CD4-positive, CD25-positive, alpha-beta regulatory T cell (primary cell): ENCODE data around the gene DMAC2. TPM values are rescaled to one million over a fixed set of nuclear protein-coding genes. Genes with fewer than 3 reads are reported as not detected.
"Not testable (repeated sequence)": the region's sequence is repeated elsewhere in the genome, so short reads cannot be mapped to it uniquely, and the experiment has no call there.

Experiments
- ATAC-seq, 2 donors: fragments of 150-1000 bp; cut with Tn5 transposase; one replicate each; pipeline ENCODE4 v1.10.0; 2021; ENCODE audit warnings: low read depth in 2 of 2, moderate number of reproducible peaks in 2 of 2, moderate library complexity in 1 of 2
- DNase-seq, 3 donors: peaks; one replicate each; pipeline versions ENCODE4 v3.0.0 to v3.0.0-alpha.2; 2012 to 2022; ENCODE audit warnings: mixed read lengths in 1 of 3
- H3K27ac ChIP-seq: one replicate; pipeline ENCODE4 v1.7.0; 2013; ENCODE audit warnings: mild to moderate bottlenecking, low read length; ENCODE audit not compliant: insufficient read depth, poor library complexity, severe bottlenecking
- H3K27me3 ChIP-seq: one replicate; pipeline ENCODE4 v1.7.0; 2013; ENCODE audit warnings: low read length; ENCODE audit not compliant: control insufficient read depth, insufficient read depth
- H3K36me3 ChIP-seq: one replicate; pipeline ENCODE4 v1.7.0; 2013; ENCODE audit warnings: mild to moderate bottlenecking, low read length, moderate library complexity; ENCODE audit not compliant: control insufficient read depth, insufficient read depth
- H3K4me1 ChIP-seq: 2 replicates; pipeline ENCODE4 v1.7.0; 2013; ENCODE audit warnings: mild to moderate bottlenecking, low read length; ENCODE audit not compliant: insufficient read depth, control insufficient read depth, poor library complexity, severe bottlenecking
- H3K4me3 ChIP-seq: one replicate; pipeline ENCODE4 v1.7.0; 2013; ENCODE audit warnings: low read depth, mild to moderate bottlenecking, low read length, moderate library complexity
- H3K9me3 ChIP-seq, 2 experiments: 1 replicate in 1 of 2; 2 replicates in 1 of 2; pipeline ENCODE4 v1.7.0; 2013; ENCODE audit warnings: low read length in 2 of 2, mild to moderate bottlenecking in 1 of 2, moderate library complexity in 1 of 2; ENCODE audit not compliant: control insufficient read depth in 2 of 2
- H3K27ac Mint-ChIP-seq, 3 donors: one replicate each; pipeline ENCODE4 v1.8.0; 2020 to 2022; ENCODE audit warnings: mild to moderate bottlenecking in 3 of 3, mixed read lengths in 3 of 3, moderate library complexity in 2 of 3
- H3K27me3 Mint-ChIP-seq: one replicate; pipeline ENCODE4 v1.8.0; 2022; ENCODE audit warnings: mild to moderate bottlenecking, mixed read lengths
- H3K36me3 Mint-ChIP-seq: one replicate; pipeline ENCODE4 v1.8.0; 2020; ENCODE audit warnings: mixed read lengths
- H3K4me1 Mint-ChIP-seq, 4 donors: one replicate each; pipeline ENCODE4 v1.8.0; 2020 to 2022; ENCODE audit warnings: mixed read lengths in 4 of 4, mild to moderate bottlenecking in 1 of 4
- H3K4me3 Mint-ChIP-seq, 4 donors: one replicate each; pipeline ENCODE4 v1.8.0; 2020 to 2022; ENCODE audit warnings: mild to moderate bottlenecking in 4 of 4, mixed read lengths in 4 of 4, moderate library complexity in 3 of 4
- H3K9me3 Mint-ChIP-seq, 7 donors: one replicate each; pipeline ENCODE4 v1.8.0; 2020 to 2022; ENCODE audit warnings: mixed read lengths in 7 of 7, mild to moderate bottlenecking in 3 of 7, moderate library complexity in 2 of 7
- polyA plus RNA-seq, 4 donors: library from polyadenylated mRNA; unstranded; fragments of 300-500 nt; fragmentation: Illumina TruSeq; gene quantifications; one replicate each; pipeline ENCODE4 v1.2.3, GENCODE V29; 2021
- total RNA-seq: library from RNA; stranded (reverse); gene quantifications from one replicate; pipeline ENCODE4 v1.2.3, GENCODE V29; 2022

DMAC2 gene
- 26.8 TPM for total RNA-seq
- polyA plus RNA-seq, result 10 to 100 TPM; 46.2 to 58.6 (median 48.6) TPM

GRCh38 chr19:41439441-41440222 lies at the start of gene DMAC2:
TSS of gene DMAC2 (minus strand) at chr19:41439912. CDS start at chr19:41439899, 13 bp downstream.
- peaks cover 4 to 16% (median 10%) of the 10 kb centered on the region in 4 donors for H3K4me1 Mint-ChIP-seq
- peaks cover 0 to 2% (median 0%) of the 10 kb centered on the region in 7 donors for H3K9me3 Mint-ChIP-seq
- H3K27ac ChIP-seq, result peak within 1 kb of the TSS; percentile 80
- peaks cover 10% of the 10 kb centered on the region for H3K36me3 Mint-ChIP-seq
- peak within 1 kb of the TSS; percentile 88 for H3K4me3 ChIP-seq
- H3K36me3 ChIP-seq, result peaks cover 4% of the 10 kb centered on the region
- H3K27me3 ChIP-seq, result no peaks in the 10 kb centered on the region
- peaks cover 10% of the 10 kb centered on the region for H3K4me1 ChIP-seq
- peak; percentile 88 to 99 (median 91) for DNase-seq
- no peaks in the 10 kb centered on the region for H3K9me3 ChIP-seq
- H3K4me3 Mint-ChIP-seq, result peak within 1 kb of the TSS in 2 of 4 donors; percentile 47 to 73
- peaks cover 13% of the 10 kb centered on the region for H3K27me3 Mint-ChIP-seq
- peak within 1 kb of the TSS in 1 of 3 donors; percentile 65 for H3K27ac Mint-ChIP-seq
- peak; percentile 99 for ATAC-seq

GRCh38 chr19:41486953-41487352 lies 47.2 kb upstream of the DMAC2 start:
- not testable (repeated sequence) for ATAC-seq, H3K27me3 ChIP-seq, H3K36me3 Mint-ChIP-seq, H3K4me3 Mint-ChIP-seq, H3K36me3 ChIP-seq, H3K9me3 ChIP-seq, H3K4me1 Mint-ChIP-seq, H3K4me3 ChIP-seq, H3K27ac ChIP-seq, DNase-seq, H3K4me1 ChIP-seq, H3K27ac Mint-ChIP-seq
- peaks cover 0 to 14% (median 0%) of the 10 kb centered on the region in 7 donors for H3K9me3 Mint-ChIP-seq
- peaks cover 35% of the 10 kb centered on the region for H3K27me3 Mint-ChIP-seq

DNA sequence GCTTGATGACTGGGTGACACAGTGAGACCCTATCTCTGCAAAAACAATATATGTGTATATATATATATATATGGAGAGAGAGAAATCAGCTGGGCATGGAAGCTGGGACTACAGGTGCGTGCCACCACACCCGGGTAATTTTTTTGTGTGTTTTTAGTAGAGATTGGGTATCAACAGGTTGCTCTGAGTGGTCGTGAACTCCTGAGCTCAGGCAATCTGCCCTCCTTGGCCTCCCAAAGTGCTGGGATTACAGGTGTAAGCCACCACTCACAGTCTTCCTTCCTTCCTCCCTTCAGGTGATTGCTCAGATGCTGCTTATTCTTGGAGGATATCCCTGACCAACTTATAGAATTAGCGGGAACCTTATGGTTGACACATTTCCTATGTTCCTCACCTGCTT lies 45.1 kb upstream of the DMAC2 start:
- Histone ChIP-seq H3K4me1 (no peaks in the 10 kb centered on the region), H3K9me3 (no peaks in the 10 kb centered on the region), H3K27ac (no peak overlapping the region), H3K4me3 (no peak overlapping the region), H3K36me3 (no peaks in the 10 kb centered on the region), H3K27me3 (peaks cover 11% of the 10 kb centered on the region)
- Mint-ChIP-seq H3K4me3 (no peak overlapping the region), H3K27ac (no peak overlapping the region), H3K36me3 (peaks cover 5% of the 10 kb centered on the region), H3K9me3 (peaks cover 0 to 14% (median 0%) of the 10 kb centered on the region in 7 donors), H3K27me3 (peaks cover 42% of the 10 kb centered on the region), H3K4me1 (no peaks in the 10 kb centered on the region)
- no peak for ATAC-seq
- no peak for DNase-seq

- no peaks in the 10 kb centered on the region for H3K9me3 ChIP-seq
- no peaks in the 10 kb centered on the region for H3K4me1 ChIP-seq
- no peak overlapping the region for H3K27ac Mint-ChIP-seq
- no peak overlapping the region for H3K4me3 Mint-ChIP-seq
- H3K9me3 Mint-ChIP-seq, result no peaks in the 10 kb centered on the region
- no peaks in the 10 kb centered on the region for H3K36me3 ChIP-seq
- H3K36me3 Mint-ChIP-seq, result no peaks in the 10 kb centered on the region
- peaks cover 35% of the 10 kb centered on the region for H3K27me3 Mint-ChIP-seq
- H3K27ac ChIP-seq, result no peak overlapping the region
- ATAC-seq (no peak), DNase-seq (no peak)
- H3K27me3 ChIP-seq, result peaks cover 13% of the 10 kb centered on the region
- peaks cover 0 to 3% (median 0%) of the 10 kb centered on the region in 4 donors for H3K4me1 Mint-ChIP-seq
- H3K4me3 ChIP-seq, result no peak overlapping the region
These were observed 40.6 kb upstream of the DMAC2 start for GRCh38 chr19:41480336-41480735.

GRCh38 chr19:41479757-41480191 lies 40.1 kb upstream of the DMAC2 start:
- H3K36me3 Mint-ChIP-seq, result no peaks in the 10 kb centered on the region

GRCh38 chr19:41478875-41479756 lies 39.4 kb upstream of the DMAC2 start:
- Mint-ChIP-seq H3K27ac (no peak overlapping the region), H3K27me3 (peaks cover 35% of the 10 kb centered on the region), H3K9me3 (no peaks in the 10 kb centered on the region), H3K4me3 (no peak overlapping the region), H3K4me1 (peaks cover 0 to 3% (median 0%) of the 10 kb centered on the region in 4 donors), H3K36me3 (no peaks in the 10 kb centered on the region)
- Histone ChIP-seq H3K4me3 (no peak overlapping the region), H3K36me3 (no peaks in the 10 kb centered on the region), H3K27me3 (peaks cover 9% of the 10 kb centered on the region), H3K4me1 (no peaks in the 10 kb centered on the region), H3K9me3 (no peaks in the 10 kb centered on the region), H3K27ac (no peak overlapping the region)
- ATAC-seq, result no peak
- no peak for DNase-seq

More at GRCh38 chr19:41479757-41480191, 40.1 kb upstream of the DMAC2 start:
- Mint-ChIP-seq H3K9me3 (no peaks in the 10 kb centered on the region), H3K4me3 (no peak overlapping the region), H3K27me3 (peaks cover 35% of the 10 kb centered on the region), H3K27ac (no peak overlapping the region), H3K4me1 (peaks cover 0 to 3% (median 0%) of the 10 kb centered on the region in 4 donors)
- Histone ChIP-seq H3K27me3 (peaks cover 9% of the 10 kb centered on the region), H3K9me3 (no peaks in the 10 kb centered on the region), H3K4me3 (no peak overlapping the region), H3K36me3 (no peaks in the 10 kb centered on the region), H3K27ac (no peak overlapping the region), H3K4me1 (no peaks in the 10 kb centered on the region)
- ATAC-seq, result no peak
- no peak for DNase-seq

DNA sequence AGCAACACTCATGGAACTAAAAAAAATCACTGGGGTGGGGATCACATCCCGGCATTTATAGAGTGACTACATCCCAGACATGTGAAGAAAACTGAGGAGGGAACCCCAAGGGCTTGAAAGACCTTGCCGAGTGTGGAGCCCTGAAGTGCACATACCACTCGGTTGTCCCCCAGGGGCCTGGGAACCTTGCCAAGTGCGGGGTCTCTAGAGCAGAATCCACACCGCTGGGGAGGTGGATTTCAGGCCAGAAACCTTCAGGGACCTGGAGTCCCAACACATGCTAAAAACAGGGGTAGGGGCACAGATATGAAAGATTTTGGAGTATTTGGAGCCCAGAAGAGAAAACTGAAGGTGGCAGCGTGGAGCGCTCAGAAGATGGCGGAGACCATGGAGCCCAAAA lies 38.5 kb upstream of the DMAC2 start:
- DNase-seq, result no peak
- Mint-ChIP-seq H3K36me3 (no peaks in the 10 kb centered on the region), H3K27ac (no peak overlapping the region), H3K4me1 (peaks cover 0 to 3% (median 0%) of the 10 kb centered on the region in 4 donors), H3K4me3 (no peak overlapping the region), H3K9me3 (no peaks in the 10 kb centered on the region), H3K27me3 (peaks cover 33% of the 10 kb centered on the region)
- peaks cover 12% of the 10 kb centered on the region for H3K27me3 ChIP-seq
- no peak overlapping the region for H3K27ac ChIP-seq
- no peak for ATAC-seq
- no peaks in the 10 kb centered on the region for H3K4me1 ChIP-seq
- H3K36me3 ChIP-seq, result no peaks in the 10 kb centered on the region
- no peak overlapping the region for H3K4me3 ChIP-seq
- no peaks in the 10 kb centered on the region for H3K9me3 ChIP-seq
